Measurements from ENCODE around the gene CDH12.

- TF ChIP-seq CTCF (IDR thresholded peaks at IDR 0.05 in 4 of 5, conservative IDR thresholded peaks at IDR 0.05 in 1 of 5), result no peak
- TF ChIP-seq POLR2A (IDR thresholded peaks at IDR 0.05), result no peak
Measured at GRCh38 chr5:22596404-22596970, 256.7 kb downstream of the CDH12 start.

All from gastrocnemius medialis (tissue), 4 donors.